Lower leg skin (tissue), 4 donors: ENCODE measurements around the gene RUNX1. TPM values are rescaled to one million over a fixed set of nuclear protein-coding genes. Genes with fewer than 3 reads are reported as not detected.

ENCODE experiments used
- DNase-seq, 2 donors: peaks; one replicate each; pipeline ENCODE4 v3.0.0-alpha.2; 2019; ENCODE audit warnings: low spot score in 2 of 2
- H3K4me3 ChIP-seq: fragments of 200-600 bp; sonication (generic); 2 replicates; pipeline ENCODE4 v1.5.1; 2017; ENCODE audit warnings: mild to moderate bottlenecking, low read depth; ENCODE audit not compliant: poor library complexity, severe bottlenecking
- CTCF ChIP-seq, 3 donors: fragments of 450-650 bp; IDR thresholded peaks; one replicate each; pipeline ENCODE4 v1.5.1; 2016; ENCODE audit warnings: antibody characterized with exemption in 3 of 3, mild to moderate bottlenecking in 3 of 3, moderate library complexity in 2 of 3
- POLR2A ChIP-seq, 2 donors: fragments of 450-650 bp; IDR thresholded peaks; one replicate each; pipeline ENCODE4 v1.6.1; 2016 to 2017; ENCODE audit warnings: antibody characterized with exemption in 2 of 2, mild to moderate bottlenecking in 1 of 2, moderate library complexity in 1 of 2
- WGBS, 2 donors: methylation state at CpG; one replicate each; pipeline ENCODE4 v1.1.5; 2018; 5-methylcytosine and 5-hydroxymethylcytosine counted together
- intact Hi-C: fragments of 100-400 bp; cut with DNase I; formaldehyde crosslinking; loops from one replicate; pipeline ENCODE4 v1.15.0; 2023; ENCODE audit warnings: low total_unique reads
- total RNA-seq, 4 donors: library from RNA; depleted of rRNA; stranded (reverse); fragments of >200 nt; gene quantifications; one replicate each; pipeline ENCODE4 v1.1.0, GENCODE V29; 2016

RUNX1 gene
- total RNA-seq, 4 donors from 2014 or later, result 7.3 to 29.1 (median 18.1) TPM

- DNase-seq, result no peak
- intact Hi-C loops, result no loop called here
- no peak overlapping the region for H3K4me3 ChIP-seq
- TF ChIP-seq POLR2A (IDR thresholded peaks at IDR 0.05) (no peak), CTCF (IDR thresholded peaks at IDR 0.05) (no peak)
- 78 to 92% methylated on average over 3 of the region's 3 CpGs for WGBS, 2 donors
Observed at GRCh38 chr21:34766862-34767261, 282.2 kb downstream of the RUNX1 start.

DNA sequence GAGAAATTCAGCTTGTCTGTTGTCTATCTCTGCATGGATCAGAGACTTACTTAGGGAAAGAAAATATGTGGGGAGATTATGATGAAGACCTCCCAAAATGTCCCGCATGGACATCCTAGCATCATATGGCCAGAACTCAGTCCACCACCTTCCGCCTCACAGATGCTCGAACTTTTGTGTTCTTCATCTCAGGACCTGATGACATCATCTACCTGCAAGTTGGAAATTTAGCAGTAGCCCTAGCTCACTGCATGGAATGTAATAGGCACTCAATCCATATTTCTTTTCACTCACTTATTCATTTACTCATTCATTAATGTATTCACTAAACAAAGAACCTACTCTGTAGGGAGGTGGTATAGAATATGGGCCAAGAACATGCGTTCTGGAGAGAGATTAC, 283.5 kb downstream of the RUNX1 start:
- no peak for DNase-seq
- TF ChIP-seq POLR2A (IDR thresholded peaks at IDR 0.05) (no peak), CTCF (IDR thresholded peaks at IDR 0.05) (no peak)
- intact Hi-C loops, result no loop called here
- no peak overlapping the region for H3K4me3 ChIP-seq
- WGBS, 2 donors, result 91 to 92% methylated on average over 4 of the region's 4 CpGs

DNA sequence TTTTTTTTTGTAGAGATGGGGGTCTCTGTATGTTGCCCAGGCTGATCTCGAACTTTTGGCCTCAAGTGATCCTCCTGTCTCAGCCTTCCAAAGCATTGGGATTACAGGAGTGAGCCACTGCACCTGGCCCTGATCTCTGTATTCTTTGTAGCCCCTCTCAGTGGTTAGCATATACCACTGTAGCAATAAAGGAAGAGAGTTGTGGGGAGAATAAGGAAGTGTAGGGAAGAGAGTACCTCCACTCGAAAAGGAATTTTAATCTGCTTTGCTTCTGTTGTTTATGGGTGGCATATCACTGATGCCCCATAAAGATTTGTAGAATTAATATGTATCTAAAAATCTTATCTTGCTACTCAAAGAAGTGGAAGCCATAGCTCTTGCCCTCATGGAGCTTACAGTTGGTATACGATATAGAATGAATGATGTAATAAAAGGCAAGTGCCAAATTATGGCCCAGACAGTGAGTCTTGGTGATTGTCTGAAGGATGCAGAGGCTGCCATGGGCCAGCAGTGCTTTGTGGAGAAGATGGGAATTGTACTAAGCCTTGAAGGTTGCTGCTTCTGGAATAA, 284.3 kb downstream of the RUNX1 start:
- no peak overlapping the region for H3K4me3 ChIP-seq
- no peak for DNase-seq
- TF ChIP-seq POLR2A (IDR thresholded peaks at IDR 0.05), result no peak
- TF ChIP-seq CTCF (IDR thresholded peaks at IDR 0.05), result no peak
- intact Hi-C loops, result no loop called here
- WGBS, 2 donors, result 90 to 94% methylated on average over 3 of the region's 3 CpGs

DNA sequence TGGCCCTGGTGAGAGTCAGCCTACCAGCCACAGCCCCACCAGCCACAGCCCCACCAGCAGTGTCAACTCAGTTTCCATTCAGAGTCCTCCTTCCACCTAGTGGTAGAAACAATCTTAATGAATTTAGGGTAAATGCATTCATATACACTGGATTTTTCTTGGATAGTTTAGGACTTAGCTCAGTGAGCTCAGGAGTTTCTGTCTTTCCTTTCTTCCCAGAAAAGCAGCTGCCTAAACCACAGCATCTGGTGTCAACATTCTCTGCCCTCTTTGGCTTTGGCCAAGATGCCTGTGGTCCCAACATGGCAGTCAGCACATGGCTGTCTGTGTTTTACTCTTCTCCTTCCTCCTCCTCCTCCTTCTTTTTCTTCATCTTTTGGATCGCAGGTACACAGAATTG, 286.3 kb downstream of the RUNX1 start:
- H3K4me3 ChIP-seq, result no peak overlapping the region
- intact Hi-C loops, result no loop called here
- DNase-seq, result no peak
- 80 to 83% methylated on average over 1 of the region's 1 CpG for WGBS, 2 donors
- no peak for TF ChIP-seq CTCF (IDR thresholded peaks at IDR 0.05)
- no peak for TF ChIP-seq POLR2A (IDR thresholded peaks at IDR 0.05)

DNA sequence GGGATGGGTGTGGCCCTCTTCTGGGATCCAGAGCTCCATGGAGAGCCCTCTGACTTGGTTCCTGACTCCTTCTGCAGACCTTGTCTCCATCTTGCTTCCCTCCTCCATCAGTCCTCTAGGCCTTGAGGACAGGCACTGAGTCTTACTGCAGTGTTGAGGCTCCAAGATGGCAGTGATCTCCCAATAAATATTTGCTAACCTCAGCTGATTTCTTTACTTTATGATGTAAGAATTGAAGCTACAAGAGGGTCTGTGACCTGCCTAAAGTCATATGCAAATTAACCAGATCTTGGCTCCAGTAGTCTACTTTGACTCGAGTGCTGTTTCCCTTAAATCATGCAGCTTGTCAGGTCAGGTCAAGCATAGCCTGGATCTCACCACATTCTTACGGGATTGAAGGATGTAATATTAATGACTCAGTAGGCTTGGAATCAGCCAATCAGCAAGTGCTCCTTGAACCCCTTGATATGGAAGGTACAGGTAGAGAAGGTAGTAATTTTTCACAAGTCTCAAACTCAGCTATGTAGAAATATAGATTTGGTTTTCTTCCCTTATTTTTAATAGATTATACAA, 287.3 kb downstream of the RUNX1 start:
- no peak overlapping the region for H3K4me3 ChIP-seq
- no peak for DNase-seq

More for the DNA sequence above, 287.3 kb downstream of the RUNX1 start:
- intact Hi-C loops, result no loop called here
- no peak for TF ChIP-seq CTCF (IDR thresholded peaks at IDR 0.05)
- no peak for TF ChIP-seq POLR2A (IDR thresholded peaks at IDR 0.05)
- WGBS, 2 donors, result 48 to 49% methylated on average over 2 of the region's 2 CpGs
